Muscle layer of colon (tissue), 2 donors: Measurements from ENCODE around the gene ZNRF3.

ENCODE experiments used
- H3K27ac ChIP-seq: one replicate; pipeline ENCODE4 v1.7.0; 2013; ENCODE audit warnings: low read depth, mild to moderate bottlenecking, low read length, moderate library complexity
- H3K27me3 ChIP-seq, 2 donors: one replicate each; pipeline ENCODE4 v1.7.0; 2013; ENCODE audit warnings: low read length in 2 of 2, mild to moderate bottlenecking in 2 of 2; ENCODE audit not compliant: insufficient read depth in 2 of 2, control insufficient read depth in 1 of 2
- H3K36me3 ChIP-seq: one replicate; pipeline ENCODE4 v1.7.0; 2013; ENCODE audit warnings: mild to moderate bottlenecking, low read length; ENCODE audit not compliant: insufficient read depth
- H3K4me1 ChIP-seq: one replicate; pipeline ENCODE4 v1.7.0; 2013; ENCODE audit warnings: mild to moderate bottlenecking, low read length; ENCODE audit not compliant: insufficient read depth
- H3K4me3 ChIP-seq, 2 donors: one replicate each; pipeline ENCODE4 v1.7.0; 2013; ENCODE audit warnings: low read length in 2 of 2, low read depth in 1 of 2, mild to moderate bottlenecking in 1 of 2, moderate library complexity in 1 of 2
- H3K9ac ChIP-seq: one replicate; pipeline ENCODE4 v1.7.0; 2013; ENCODE audit warnings: low read length
- H3K9me3 ChIP-seq: one replicate; pipeline ENCODE4 v1.7.0; 2013; ENCODE audit warnings: mild to moderate bottlenecking, low read length
- donor health status: abdominal sarcoma.
- donor health status: Adenocarcinoma of cecum.

ZNRF3 gene

GRCh38 chr22:29096736-29097669 is 213.6 kb downstream of the ZNRF3 start:
- H3K4me1 ChIP-seq: peaks cover 14% of the 10 kb centered on the region
- H3K9ac ChIP-seq: no peak overlapping the region
- H3K4me3 ChIP-seq: no peak overlapping the region
- no peak overlapping the region for H3K27ac ChIP-seq
- H3K36me3 ChIP-seq: no peaks in the 10 kb centered on the region
- H3K9me3 ChIP-seq: no peaks in the 10 kb centered on the region
- H3K27me3 ChIP-seq: no peaks in the 10 kb centered on the region

GRCh38 chr22:29098296-29098695 is 214.9 kb downstream of the ZNRF3 start:
- no peaks in the 10 kb centered on the region for H3K27me3 ChIP-seq
- H3K4me3 ChIP-seq: no peak overlapping the region
- H3K9me3 ChIP-seq: no peaks in the 10 kb centered on the region
- peaks cover 10% of the 10 kb centered on the region for H3K4me1 ChIP-seq
- no peak overlapping the region for H3K9ac ChIP-seq
- no peak overlapping the region for H3K27ac ChIP-seq
- H3K36me3 ChIP-seq: no peaks in the 10 kb centered on the region

DNA sequence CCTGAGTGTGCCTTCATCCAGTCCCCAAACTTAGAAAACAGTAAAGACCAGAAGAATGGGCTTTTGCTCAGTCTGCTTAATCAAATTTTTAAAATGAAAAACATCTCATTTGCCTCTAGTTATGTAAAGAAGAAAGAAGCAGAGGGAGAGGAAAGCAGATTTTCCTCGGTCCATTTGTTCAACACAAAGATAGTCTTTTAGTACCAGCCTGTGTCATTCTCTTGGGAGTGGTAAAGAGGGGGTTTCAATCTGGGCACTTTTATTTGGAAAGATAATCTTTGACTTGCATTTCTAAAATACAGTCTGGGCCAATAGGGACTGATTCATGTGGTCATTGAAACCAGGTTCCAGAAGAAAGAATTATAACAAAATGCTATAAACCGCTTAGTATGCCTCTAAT is 218.9 kb downstream of the ZNRF3 start:
- no peaks in the 10 kb centered on the region for H3K36me3 ChIP-seq
- no peaks in the 10 kb centered on the region for H3K4me1 ChIP-seq
- no peak overlapping the region for H3K4me3 ChIP-seq
- H3K9me3 ChIP-seq: no peaks in the 10 kb centered on the region
- no peak overlapping the region for H3K9ac ChIP-seq
- H3K27ac ChIP-seq: no peak overlapping the region
- no peaks in the 10 kb centered on the region for H3K27me3 ChIP-seq

DNA sequence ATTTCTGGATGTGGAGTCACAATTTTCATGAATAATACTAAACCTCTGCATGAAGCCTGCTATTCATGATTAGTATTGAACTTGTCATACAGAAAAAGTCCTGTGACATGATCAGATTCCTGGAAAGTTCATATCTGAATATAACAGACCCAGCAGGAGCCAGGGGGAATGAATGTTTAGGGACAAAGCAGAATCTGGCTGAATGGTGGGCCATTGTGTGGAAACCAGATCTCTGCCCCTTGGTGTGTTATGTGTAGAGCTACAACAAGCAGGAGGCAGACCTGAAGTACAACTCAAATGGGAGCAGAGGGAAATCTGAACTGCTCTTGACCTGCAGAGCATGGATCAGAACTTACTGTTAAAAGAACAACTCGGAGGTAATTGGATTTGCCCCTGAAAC is 219.7 kb downstream of the ZNRF3 start:
- Histone ChIP-seq H3K4me1 (no peaks in the 10 kb centered on the region), H3K27me3 (no peaks in the 10 kb centered on the region), H3K9ac (no peak overlapping the region), H3K36me3 (no peaks in the 10 kb centered on the region), H3K4me3 (no peak overlapping the region), H3K9me3 (no peaks in the 10 kb centered on the region), H3K27ac (no peak overlapping the region)

- Histone ChIP-seq H3K4me3 (no peak overlapping the region), H3K4me1 (no peaks in the 10 kb centered on the region)
Measured at GRCh38 chr22:29105468-29105867, 222.1 kb downstream of the ZNRF3 start.

DNA sequence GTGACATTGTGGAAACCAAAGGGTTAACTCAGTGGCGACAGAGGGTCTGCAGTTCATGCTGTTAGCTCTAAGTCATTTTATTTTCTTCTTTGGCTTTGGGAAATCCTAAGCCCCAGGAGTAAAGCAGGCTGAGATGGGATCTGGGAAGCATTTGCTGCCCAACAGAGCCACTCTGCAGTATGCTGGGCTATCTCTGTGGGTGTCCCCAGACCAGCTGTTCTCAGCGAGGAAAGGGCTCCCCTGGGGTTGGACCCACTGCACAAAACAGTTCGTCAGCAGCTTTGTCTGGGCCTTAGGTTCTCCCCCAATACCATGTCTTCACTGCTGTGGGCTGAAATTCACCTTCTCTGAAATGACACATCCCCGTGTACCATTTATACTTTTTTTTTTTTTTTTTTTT is 223.5 kb downstream of the ZNRF3 start:
- Histone ChIP-seq H3K27me3 (no peaks in the 10 kb centered on the region), H3K9me3 (no peaks in the 10 kb centered on the region), H3K36me3 (no peaks in the 10 kb centered on the region), H3K27ac (no peak overlapping the region), H3K4me3 (no peak overlapping the region), H3K4me1 (no peaks in the 10 kb centered on the region), H3K9ac (no peak overlapping the region)

More at GRCh38 chr22:29105468-29105867, 222.1 kb downstream of the ZNRF3 start:
- Histone ChIP-seq H3K36me3 (no peaks in the 10 kb centered on the region), H3K9ac (no peak overlapping the region), H3K27ac (no peak overlapping the region), H3K27me3 (no peaks in the 10 kb centered on the region), H3K9me3 (no peaks in the 10 kb centered on the region)
